H1 (cell line): Measurements from ENCODE around the gene ADCY7. TPM values are rescaled to one million over a fixed set of nuclear protein-coding genes. Genes with fewer than 3 reads are reported as not detected.

Source experiments
- CTCF ChIA-PET: fragments of 300-600 bp; sonication (Branson Sonifier 250); formaldehyde crosslinking; loops from one replicate; lab custom pipeline; 2021; ENCODE audit not compliant: partially characterized antibody; lab: Charles Lee
- POLR2A ChIA-PET: fragments of 300-600 bp; sonication (Branson Sonifier 250); formaldehyde crosslinking; loops from one replicate; lab custom pipeline; 2021; ENCODE audit warnings: inconsistent platforms; ENCODE audit not compliant: partially characterized antibody; lab: Charles Lee
- DNase-seq, 2 experiments: peaks; one replicate each; pipeline versions ENCODE4 v3.0.0 to v3.0.0-alpha.2; 2010 to 2022; ENCODE audit warnings: low spot score in 2 of 2, low read depth in 1 of 2, mixed read lengths in 1 of 2
- FAIRE-seq: peaks from 2 replicates; lab custom pipeline; 2011; peaks lifted over from hg19 to GRCh38; lab: Jason Lieb, UNC
- H2AFZ ChIP-seq: 2 replicates; pipeline ENCODE4 v1.8.1; 2012; ENCODE audit warnings: low read length, inconsistent platforms
- H2AK5ac ChIP-seq: 2 replicates; pipeline ENCODE4 v1.6.1; 2013; ENCODE audit warnings: low read depth, low read length
- H2BK120ac ChIP-seq: replicated peaks from 2 replicates; pipeline ENCODE3; 2013; ENCODE audit warnings: low read depth, low read length, inconsistent platforms
- H2BK12ac ChIP-seq: 2 replicates; pipeline ENCODE4 v1.6.1; 2013; ENCODE audit warnings: low read depth, low read length
- H2BK15ac ChIP-seq: 2 replicates; pipeline ENCODE4 v1.6.1; 2013; ENCODE audit warnings: low read length
- H2BK20ac ChIP-seq: 2 replicates; pipeline ENCODE4 v1.6.1; 2013; ENCODE audit warnings: low read length
- H2BK5ac ChIP-seq: 2 replicates; pipeline ENCODE4 v1.6.1; 2013; ENCODE audit warnings: low read depth, low read length
- H3K14ac ChIP-seq: 2 replicates; pipeline ENCODE4 v1.6.1; 2013; ENCODE audit warnings: inconsistent platforms; ENCODE audit not compliant: insufficient read length
- H3K18ac ChIP-seq: 2 replicates; pipeline ENCODE4 v1.6.1; 2013; ENCODE audit warnings: low read length; ENCODE audit errors: extremely low read depth
- H3K23ac ChIP-seq: 2 replicates; pipeline ENCODE4 v1.6.1; 2013; ENCODE audit warnings: inconsistent platforms; ENCODE audit not compliant: insufficient read length
- H3K23me2 ChIP-seq: 2 replicates; pipeline ENCODE4 v1.6.1; 2013; ENCODE audit warnings: low read depth, low read length
- H3K27ac ChIP-seq: 2 replicates; pipeline ENCODE4 v1.6.1; 2011; ENCODE audit warnings: low read depth, low read length, inconsistent platforms
- H3K27me3 ChIP-seq, 4 experiments: replicated peaks in 1 of 4; 1 replicate in 1 of 4; 2 replicates in 3 of 4; pipeline versions ENCODE4 v1.6.1 to v1.8.1; 2011 to 2013; ENCODE audit warnings: low read length in 3 of 4, mild to moderate bottlenecking in 3 of 4, inconsistent platforms in 2 of 4, mixed read lengths in 2 of 4, moderate library complexity in 1 of 4; ENCODE audit not compliant: control insufficient read depth in 3 of 4, insufficient read depth in 3 of 4; ENCODE audit errors: extremely low read depth in 1 of 4
- H3K36me3 ChIP-seq, 4 experiments: 2 replicates each; pipeline versions ENCODE4 v1.6.1 to v1.8.1; 2011 to 2013; ENCODE audit warnings: mild to moderate bottlenecking in 4 of 4, low read length in 3 of 4, moderate library complexity in 2 of 4, control low read depth in 1 of 4, inconsistent platforms in 1 of 4; ENCODE audit not compliant: insufficient read depth in 4 of 4, control insufficient read depth in 2 of 4
- H3K4ac ChIP-seq: replicated peaks from 2 replicates; pipeline ENCODE3; 2013; ENCODE audit warnings: low read length, low read depth, mixed read lengths, inconsistent platforms; ENCODE audit not compliant: insufficient read length
- H3K4me1 ChIP-seq, 4 experiments: replicated peaks in 1 of 4; 1 replicate in 1 of 4; 2 replicates in 3 of 4; pipeline versions ENCODE4 v1.6.1 to v1.8.1; 2011 to 2013; ENCODE audit warnings: low read length in 3 of 4, inconsistent platforms in 2 of 4, mixed read lengths in 1 of 4; ENCODE audit not compliant: insufficient read depth in 4 of 4, control insufficient read depth in 3 of 4
- H3K4me2 ChIP-seq, 2 experiments: 2 replicates each; pipeline versions ENCODE4 v1.6.1 to v1.8.1; 2011 to 2013; ENCODE audit warnings: low read depth in 2 of 2, low read length in 2 of 2, control low read depth in 1 of 2, inconsistent platforms in 1 of 2, mild to moderate bottlenecking in 1 of 2; ENCODE audit not compliant: insufficient read depth in 1 of 2
- H3K4me3 ChIP-seq, 4 experiments: fragments of 200-600, 300-600 bp in 1 of 4; sonication (generic), shearing (Covaris generic), sonication (Bioruptor Twin) in 1 of 4; 2 replicates each; pipeline versions ENCODE4 v1.5.1 to v1.8.1; 2011 to 2016; ENCODE audit warnings: low read length in 4 of 4, low read depth in 3 of 4, control low read depth in 2 of 4, inconsistent platforms in 2 of 4, mild to moderate bottlenecking in 2 of 4, mixed read lengths in 1 of 4, moderate library complexity in 1 of 4; ENCODE audit not compliant: insufficient read depth in 2 of 4; ENCODE audit errors: extremely low read depth in 1 of 4
- H3K56ac ChIP-seq: replicated peaks from 2 replicates; pipeline ENCODE3; 2013; ENCODE audit warnings: low read depth, mild to moderate bottlenecking, mixed read lengths, low read length, inconsistent platforms; ENCODE audit not compliant: insufficient read length
- H3K79me1 ChIP-seq: 2 replicates; pipeline ENCODE4 v1.6.1; 2013; ENCODE audit warnings: low read depth, low read length, control low read depth
- H3K79me2 ChIP-seq, 2 experiments: 2 replicates each; pipeline versions ENCODE4 v1.6.1 to v1.8.1; 2012 to 2013; ENCODE audit warnings: low read length in 2 of 2, mild to moderate bottlenecking in 2 of 2, inconsistent platforms in 1 of 2; ENCODE audit not compliant: insufficient read depth in 2 of 2, control insufficient read depth in 1 of 2
- H3K9ac ChIP-seq, 4 experiments: replicated peaks in 1 of 4; 1 replicate in 1 of 4; 2 replicates in 3 of 4; pipeline versions ENCODE4 v1.6.1 to v1.8.1; 2011 to 2013; ENCODE audit warnings: low read depth in 3 of 4, low read length in 3 of 4, control low read depth in 2 of 4, mild to moderate bottlenecking in 2 of 4, moderate library complexity in 2 of 4, inconsistent platforms in 1 of 4; ENCODE audit errors: extremely low read depth in 1 of 4
- H3K9me3 ChIP-seq, 2 experiments: 2 replicates each; pipeline versions ENCODE4 v1.6.1 to v1.8.1; 2012 to 2013; ENCODE audit warnings: mild to moderate bottlenecking in 2 of 2, moderate library complexity in 2 of 2, control low read depth in 1 of 2, inconsistent platforms in 1 of 2, low read depth in 1 of 2, low read length in 1 of 2, mixed read lengths in 1 of 2; ENCODE audit not compliant: insufficient read depth in 2 of 2
- H4K20me1 ChIP-seq, 2 experiments: replicated peaks in 1 of 2; 2 replicates each; pipeline versions ENCODE3 to v1.8.1; 2011 to 2013; ENCODE audit warnings: inconsistent platforms in 2 of 2, low read length in 2 of 2, mild to moderate bottlenecking in 1 of 2; ENCODE audit not compliant: insufficient read depth in 2 of 2, control insufficient read depth in 1 of 2
- H4K5ac ChIP-seq: 2 replicates; pipeline ENCODE4 v1.6.1; 2013; ENCODE audit warnings: low read length, low read depth, mixed read lengths, inconsistent platforms; ENCODE audit not compliant: insufficient read length
- H4K8ac ChIP-seq: 2 replicates; pipeline ENCODE4 v1.8.0; 2013; ENCODE audit warnings: mild to moderate bottlenecking, moderate library complexity, low read length, inconsistent platforms; ENCODE audit not compliant: insufficient read depth; ENCODE audit errors: extremely low read depth
- H4K91ac ChIP-seq: replicated peaks from 2 replicates; pipeline ENCODE3; 2013; ENCODE audit warnings: low read length, mixed read lengths, inconsistent platforms; ENCODE audit not compliant: insufficient read length
- BCL11A ChIP-seq, 2 experiments: IDR thresholded peaks; one replicate each; pipeline ENCODE4 v1.6.1; 2011; ENCODE audit warnings: low read depth in 2 of 2, low read length in 2 of 2, mild to moderate bottlenecking in 2 of 2
- BRCA1 ChIP-seq: IDR thresholded peaks from 2 replicates; pipeline ENCODE4 v1.6.1; 2012; ENCODE audit warnings: low read depth, low read length, improper control_type of control experiment
- CHD2 ChIP-seq: IDR thresholded peaks from 2 replicates; pipeline ENCODE4 v1.6.1; 2012; ENCODE audit warnings: low read length, improper control_type of control experiment
- KDM1A ChIP-seq: fragments of 200-600, 300-600 bp; sonication (generic); IDR thresholded peaks from 2 replicates; pipeline ENCODE4 v1.7.1; 2016; ENCODE audit warnings: mild to moderate bottlenecking, low read length, borderline replicate concordance
- POLR2A ChIP-seq, 2 experiments: IDR thresholded peaks; 1 replicate in 1 of 2; 2 replicates in 1 of 2; pipeline ENCODE4 v1.6.1; 2011; ENCODE audit warnings: low read depth in 2 of 2, low read length in 2 of 2, mild to moderate bottlenecking in 2 of 2; ENCODE audit errors: control extremely low read depth in 1 of 2
- POU5F1 ChIP-seq: IDR thresholded peaks from 2 replicates; pipeline ENCODE4 v1.6.1; 2011; ENCODE audit warnings: low read depth, mild to moderate bottlenecking, low read length, moderate library complexity
- SIN3A ChIP-seq, 2 experiments: IDR thresholded peaks in 1 of 2; conservative IDR thresholded peaks in 1 of 2; 2 replicates each; pipeline ENCODE4 v1.6.1; 2011 to 2012; ENCODE audit warnings: low read length in 2 of 2, improper control_type of control experiment in 1 of 2, low read depth in 1 of 2, mild to moderate bottlenecking in 1 of 2
- SP4 ChIP-seq: IDR thresholded peaks from 2 replicates; pipeline ENCODE4 v1.6.1; 2012; ENCODE audit warnings: low read length, inconsistent platforms
- SRF ChIP-seq: IDR thresholded peaks from 2 replicates; pipeline ENCODE4 v1.6.1; 2011; ENCODE audit warnings: mild to moderate bottlenecking, low read depth, low read length, moderate library complexity
- WGBS, 2 experiments: shearing (Covaris generic) in 1 of 2; methylation state at CpG; one replicate each; pipeline versions ENCODE4 v1.1.6 to v1.1.7; 2013 to 2015; ENCODE audit warnings: low lambda C conversion rate in 2 of 2, mixed read lengths in 2 of 2, inconsistent platforms in 1 of 2, low coverage in 1 of 2, missing lambda C conversion rate in 1 of 2; ENCODE audit not compliant: insufficient replicate concordance in 2 of 2, insufficient coverage in 1 of 2, insufficient read length in 1 of 2; ENCODE audit errors: extremely low coverage in 1 of 2, missing lambda C conversion rate in 1 of 2; 5-methylcytosine and 5-hydroxymethylcytosine counted together
- polyA plus RNA-seq, 7 experiments: library from polyadenylated mRNA; depleted of rRNA in 3 of 7; stranded (reverse) in 5 of 7; unstranded in 2 of 7; fragments of >200 nt in 5 of 7; fragments of 200-250 nt in 2 of 7; gene quantifications; 1 replicate in 5 of 7; 2 replicates in 1 of 7; 4 replicates in 1 of 7; pipeline versions ENCODE4 v1.2.1 to v1.2.3, GENCODE V29; 2011 to 2013; ENCODE audit warnings: missing spikeins in 2 of 7, mixed read lengths in 2 of 7
- total RNA-seq: library from RNA; stranded (reverse); fragmentation: NEBNext Ultra II Directional; extraction: Animal tissue kit (Norgen Biotek cat#: 25700); gene quantifications from 2 replicates; pipeline ENCODE4 v1.2.1, GENCODE V29; 2021

ADCY7 gene
- total and polyA plus RNA-seq, 2 of the 8 experiments (the other 6 are each of a cell fraction or from before 2014, with no cell fraction given): 2.4 to 5.1 TPM

GRCh38 chr16:50265716-50266336 is 525 bp upstream of the ADCY7 start:
- Histone ChIP-seq H3K9ac (no peak overlapping the region), H3K4me1 (peaks cover 0 to 12% (median 8%) of the 10 kb centered on the region in 4 experiments; a peak in 6 of 7 replicates), H3K36me3 (no peaks in the 10 kb centered on the region), H2AK5ac (no peak overlapping the region), H3K23ac (no peak overlapping the region), H2AFZ (no peak overlapping the region), H3K18ac (no peak overlapping the region), H4K5ac (no peak overlapping the region), H3K4me3 (no peak overlapping the region), H3K79me2 (no peaks in the 10 kb centered on the region), H3K56ac (no peak overlapping the region), H3K4ac (no peak overlapping the region), H4K91ac (no peak overlapping the region), H2BK5ac (no peak overlapping the region), H3K14ac (no peak overlapping the region), H3K27ac (no peak overlapping the region), H2BK12ac (peak overlapping the region; percentile 6; the same call in 1 of the 2 replicates), H2BK15ac (no peak overlapping the region), H4K8ac (no peak overlapping the region), H2BK120ac (no peak overlapping the region), H3K4me2 (peak overlapping the region; percentile 25 to 45; a peak in 1 of 4 replicates), H3K9me3 (no peaks in the 10 kb centered on the region), H3K23me2 (no peaks in the 10 kb centered on the region), H4K20me1 (peaks cover 0 to 2% of the 10 kb centered on the region in 2 experiments), H3K27me3 (no peaks in the 10 kb centered on the region), H2BK20ac (no peak overlapping the region), H3K79me1 (no peaks in the 10 kb centered on the region)
- ChIA-PET CTCF (interaction anchor here (0.7 to 3.1 kb wide), 5 partner anchors 10 to 94 kb away, joined by 3 to 9 read pairs (median 4); no protein-coding TSS in a partner anchor), POLR2A (interaction anchor here (0.6 to 0.7 kb wide), 2 partner anchors 14 to 110 kb away, joined by 3 to 4 read pairs; no protein-coding TSS in a partner anchor)
- no peak for DNase-seq
- WGBS, 2 experiments: 85% methylated on average over 10 of the region's 10 CpGs; no CpG with 5 or more reads in 1 of the 2 experiments
- no peak for FAIRE-seq
- TF ChIP-seq BCL11A (IDR thresholded peaks at IDR 0.05; ENCODE audit: low read depth in 2 of 2, low read length in 2 of 2) (no peak), POU5F1 (no peak), POLR2A (IDR thresholded peaks at IDR 0.05; ENCODE audit: control extremely low read depth in 1 of 2, low read depth in 2 of 2, low read length in 2 of 2) (no peak), SP4 (no peak), SIN3A (conservative IDR thresholded peaks at IDR 0.05 in 1 of 2, IDR thresholded peaks at IDR 0.05 in 1 of 2; ENCODE audit: low read depth in 1 of 2, low read length in 2 of 2) (no peak), KDM1A (no peak), CHD2 (no peak), BRCA1 (no peak), SRF (no peak)
